Liver (tissue), 9 donors: ENCODE results near the gene PLP1. TPM values are rescaled to one million over a fixed set of nuclear protein-coding genes. Genes with fewer than 3 reads are reported as not detected.
"Not testable (repeated sequence)": the region's sequence is repeated elsewhere in the genome, so short reads cannot be mapped to it uniquely, and the experiment has no call there.

Experiments
- DNase-seq: peaks from one replicate; pipeline ENCODE4 v3.0.0-alpha.2; 2017; ENCODE audit warnings: low spot score
- H3K27ac ChIP-seq, 2 donors: one replicate each; pipeline ENCODE4 v1.7.0; 2013; ENCODE audit warnings: inconsistent platforms in 2 of 2, low read length in 2 of 2, control low read depth in 1 of 2, low read depth in 1 of 2, mild to moderate bottlenecking in 1 of 2
- H3K27me3 ChIP-seq, 4 donors: one replicate each; pipeline versions ENCODE4 v1.6.1 to v1.7.0; 2013; ENCODE audit warnings: low read length in 3 of 4, inconsistent platforms in 1 of 4, mild to moderate bottlenecking in 1 of 4, moderate library complexity in 1 of 4; ENCODE audit not compliant: control insufficient read depth in 4 of 4, insufficient read depth in 4 of 4
- H3K36me3 ChIP-seq, 4 donors: one replicate each; pipeline versions ENCODE4 v1.6.1 to v1.7.0; 2013; ENCODE audit warnings: low read length in 3 of 4, mild to moderate bottlenecking in 3 of 4, low read depth in 1 of 4, moderate library complexity in 1 of 4; ENCODE audit not compliant: control insufficient read depth in 4 of 4, insufficient read depth in 3 of 4
- H3K4me1 ChIP-seq, 4 donors: one replicate each; pipeline versions ENCODE4 v1.6.1 to v1.7.0; 2013; ENCODE audit warnings: low read length in 3 of 4, mild to moderate bottlenecking in 3 of 4, moderate library complexity in 1 of 4; ENCODE audit not compliant: control insufficient read depth in 4 of 4, insufficient read depth in 4 of 4
- H3K4me3 ChIP-seq, 3 donors: one replicate each; pipeline versions ENCODE4 v1.6.1 to v1.7.0; 2013; ENCODE audit warnings: low read length in 3 of 3, control low read depth in 1 of 3, low read depth in 1 of 3, mild to moderate bottlenecking in 1 of 3
- H3K9ac ChIP-seq, 2 donors: one replicate each; pipeline ENCODE4 v1.7.0; 2013; ENCODE audit warnings: low read length in 2 of 2, mild to moderate bottlenecking in 2 of 2, moderate library complexity in 2 of 2, control low read depth in 1 of 2, low read depth in 1 of 2
- H3K9me3 ChIP-seq, 4 donors: one replicate each; pipeline versions ENCODE4 v1.6.1 to v1.7.0; 2013; ENCODE audit warnings: low read length in 3 of 4; ENCODE audit not compliant: control insufficient read depth in 4 of 4
- GABPA ChIP-seq, 2 donors: IDR thresholded peaks in 1 of 2; conservative IDR thresholded peaks in 1 of 2; 2 replicates each; pipeline ENCODE4 v1.6.1; 2016; ENCODE audit warnings: antibody characterized with exemption in 2 of 2, mild to moderate bottlenecking in 1 of 2, moderate library complexity in 1 of 2
- HNF4G ChIP-seq: IDR thresholded peaks from 2 replicates; pipeline ENCODE4 v1.6.1; 2016; ENCODE audit warnings: antibody characterized with exemption
- NR2F2 ChIP-seq: IDR thresholded peaks from 2 replicates; pipeline ENCODE4 v1.6.1; 2016; ENCODE audit warnings: antibody characterized with exemption
- RAD21 ChIP-seq, 2 donors: IDR thresholded peaks; 2 replicates each; pipeline ENCODE4 v1.6.1; 2016; ENCODE audit warnings: antibody characterized with exemption in 2 of 2, mild to moderate bottlenecking in 2 of 2
- RXRA ChIP-seq, 2 donors: IDR thresholded peaks; 2 replicates each; pipeline ENCODE4 v1.6.1; 2017 to 2018; ENCODE audit warnings: antibody characterized with exemption in 2 of 2, mild to moderate bottlenecking in 1 of 2
- SP1 ChIP-seq: IDR thresholded peaks from 2 replicates; pipeline ENCODE4 v1.6.1; 2018; ENCODE audit warnings: antibody characterized with exemption, mild to moderate bottlenecking
- TAF1 ChIP-seq: conservative IDR thresholded peaks from 2 replicates; pipeline ENCODE4 v1.6.1; 2016; ENCODE audit warnings: antibody characterized with exemption, mild to moderate bottlenecking
- WGBS: extraction: QIAGEN DNeasy Blood & Tissue Kit; methylation state at CpG from one replicate; pipeline ENCODE4 v1.1.7; 2013; 5-methylcytosine and 5-hydroxymethylcytosine counted together
- polyA plus RNA-seq, 2 donors: library from polyadenylated mRNA; stranded (reverse) in 1 of 2; unstranded in 1 of 2; fragments of 200-250 nt in 1 of 2; fragments of >200 nt in 1 of 2; fragmentation: Nextera tagmentation in 1 of 2; extraction: Ambion mirVana in 1 of 2; gene quantifications; one replicate each; pipeline versions ENCODE4 v1.2.1 to v1.2.3, GENCODE V29; 2013 to 2015
- total RNA-seq, 2 donors: library from RNA; depleted of rRNA; stranded (reverse); fragments of >200 nt; gene quantifications; one replicate each; pipeline ENCODE4 v1.2.3, GENCODE V29; 2014
- TF ChIP-seq, protein P1 (sequence below): fragments of 150-350 bp; IDR thresholded peaks from 2 replicates; pipeline ENCODE4 v1.5.1; 2017; ENCODE audit warnings: improper control_type of control experiment, low read depth, low read length; ENCODE audit not compliant: missing input control
- TF ChIP-seq, protein P2 (sequence below): IDR thresholded peaks from 2 replicates; pipeline ENCODE4 v1.6.1; 2016; ENCODE audit warnings: antibody characterized with exemption, mild to moderate bottlenecking
- TF ChIP-seq, protein P3 (sequence below): IDR thresholded peaks from 2 replicates; pipeline ENCODE4 v1.6.1; 2016; ENCODE audit warnings: antibody characterized with exemption
- TF ChIP-seq, protein P4 (sequence below): IDR thresholded peaks from 2 replicates; pipeline ENCODE4 v1.6.1; 2016; ENCODE audit warnings: antibody characterized with exemption
- donor health status: healthy.
- donor health status: healthy.
- donor health status: healthy.
- donor health status: healthy.
- donor health status: healthy.

The PLP1 gene
- total and polyA plus RNA-seq, 4 donors: 0.09 to 0.81 (median 0.45) TPM

DNA sequence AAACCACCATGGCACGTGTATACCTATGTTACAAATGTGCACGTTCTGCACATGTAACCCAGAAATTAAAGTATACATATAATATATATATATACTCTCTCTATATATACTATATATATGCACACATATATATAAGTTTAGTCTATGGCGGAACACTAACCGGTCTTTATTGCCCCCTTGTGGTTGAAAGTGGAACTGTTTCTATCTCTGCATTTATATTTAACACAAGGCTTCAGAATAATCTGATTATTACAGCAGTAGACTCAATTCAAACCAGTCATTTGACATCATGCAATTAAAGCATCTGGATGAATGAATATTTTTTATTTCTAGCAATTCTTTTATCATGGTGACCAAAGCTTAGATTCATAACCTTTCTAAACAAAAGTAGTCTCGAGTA, 40.9 kb downstream of the PLP1 start:
- Histone ChIP-seq H3K4me3 (no peak overlapping the region), H3K4me1 (no peaks in the 10 kb centered on the region), H3K9me3 (no peaks in the 10 kb centered on the region), H3K27ac (no peak overlapping the region), H3K9ac (no peak overlapping the region), H3K36me3 (no peaks in the 10 kb centered on the region), H3K27me3 (no peaks in the 10 kb centered on the region)
- no peak for DNase-seq
- 18% methylated on average over 5 of the region's 5 CpGs for WGBS
- TF ChIP-seq RAD21 (IDR thresholded peaks at IDR 0.05): peak; percentile 67 to 73
- TF ChIP-seq, protein P1, sequence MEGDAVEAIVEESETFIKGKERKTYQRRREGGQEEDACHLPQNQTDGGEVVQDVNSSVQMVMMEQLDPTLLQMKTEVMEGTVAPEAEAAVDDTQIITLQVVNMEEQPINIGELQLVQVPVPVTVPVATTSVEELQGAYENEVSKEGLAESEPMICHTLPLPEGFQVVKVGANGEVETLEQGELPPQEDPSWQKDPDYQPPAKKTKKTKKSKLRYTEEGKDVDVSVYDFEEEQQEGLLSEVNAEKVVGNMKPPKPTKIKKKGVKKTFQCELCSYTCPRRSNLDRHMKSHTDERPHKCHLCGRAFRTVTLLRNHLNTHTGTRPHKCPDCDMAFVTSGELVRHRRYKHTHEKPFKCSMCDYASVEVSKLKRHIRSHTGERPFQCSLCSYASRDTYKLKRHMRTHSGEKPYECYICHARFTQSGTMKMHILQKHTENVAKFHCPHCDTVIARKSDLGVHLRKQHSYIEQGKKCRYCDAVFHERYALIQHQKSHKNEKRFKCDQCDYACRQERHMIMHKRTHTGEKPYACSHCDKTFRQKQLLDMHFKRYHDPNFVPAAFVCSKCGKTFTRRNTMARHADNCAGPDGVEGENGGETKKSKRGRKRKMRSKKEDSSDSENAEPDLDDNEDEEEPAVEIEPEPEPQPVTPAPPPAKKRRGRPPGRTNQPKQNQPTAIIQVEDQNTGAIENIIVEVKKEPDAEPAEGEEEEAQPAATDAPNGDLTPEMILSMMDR: peak; percentile 80
- no peak for TF ChIP-seq SP1

DNA sequence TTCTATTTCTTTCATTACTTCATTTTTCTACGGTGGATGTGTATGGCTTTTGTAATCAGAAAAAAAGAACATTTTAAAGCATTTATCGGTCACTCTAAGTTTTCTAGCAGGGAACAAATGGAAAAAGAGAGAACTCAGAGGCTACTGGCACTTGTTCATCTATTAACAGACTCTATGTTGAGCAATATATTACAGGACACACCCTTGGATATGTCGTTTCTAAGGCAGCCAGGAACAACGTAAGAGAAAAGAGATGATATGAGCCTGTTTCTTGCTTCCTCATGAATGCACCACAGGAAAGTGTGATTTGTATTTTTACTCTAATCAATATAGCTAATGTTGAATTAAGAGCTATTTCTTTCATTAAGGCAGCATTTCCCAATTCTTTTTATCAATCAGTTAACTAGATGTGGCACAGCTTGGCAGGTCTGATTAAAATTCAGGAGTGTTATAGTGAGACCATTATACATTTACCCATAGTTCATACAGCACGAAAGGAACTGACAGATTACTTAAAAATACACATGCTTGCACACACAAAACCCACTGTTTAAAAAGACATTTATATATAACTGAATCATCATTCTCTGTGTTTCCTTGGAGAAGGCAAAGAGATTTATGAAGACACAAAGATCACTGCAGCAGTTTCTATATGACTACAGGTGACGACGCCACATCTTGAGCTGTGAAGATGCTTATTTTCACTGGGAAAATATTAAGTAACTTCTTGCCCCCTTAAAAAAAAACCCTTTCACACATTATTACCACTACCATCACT, 42.4 kb downstream of the PLP1 start:
- TF ChIP-seq SP1 (no peak), RAD21 (IDR thresholded peaks at IDR 0.05) (no peak), RXRA (IDR thresholded peaks at IDR 0.05) (no peak), HNF4G (no peak), GABPA (IDR thresholded peaks at IDR 0.05 in 1 of 2, conservative IDR thresholded peaks at IDR 0.05 in 1 of 2) (no peak), TAF1 (no peak), NR2F2 (no peak)
- TF ChIP-seq, protein P2, sequence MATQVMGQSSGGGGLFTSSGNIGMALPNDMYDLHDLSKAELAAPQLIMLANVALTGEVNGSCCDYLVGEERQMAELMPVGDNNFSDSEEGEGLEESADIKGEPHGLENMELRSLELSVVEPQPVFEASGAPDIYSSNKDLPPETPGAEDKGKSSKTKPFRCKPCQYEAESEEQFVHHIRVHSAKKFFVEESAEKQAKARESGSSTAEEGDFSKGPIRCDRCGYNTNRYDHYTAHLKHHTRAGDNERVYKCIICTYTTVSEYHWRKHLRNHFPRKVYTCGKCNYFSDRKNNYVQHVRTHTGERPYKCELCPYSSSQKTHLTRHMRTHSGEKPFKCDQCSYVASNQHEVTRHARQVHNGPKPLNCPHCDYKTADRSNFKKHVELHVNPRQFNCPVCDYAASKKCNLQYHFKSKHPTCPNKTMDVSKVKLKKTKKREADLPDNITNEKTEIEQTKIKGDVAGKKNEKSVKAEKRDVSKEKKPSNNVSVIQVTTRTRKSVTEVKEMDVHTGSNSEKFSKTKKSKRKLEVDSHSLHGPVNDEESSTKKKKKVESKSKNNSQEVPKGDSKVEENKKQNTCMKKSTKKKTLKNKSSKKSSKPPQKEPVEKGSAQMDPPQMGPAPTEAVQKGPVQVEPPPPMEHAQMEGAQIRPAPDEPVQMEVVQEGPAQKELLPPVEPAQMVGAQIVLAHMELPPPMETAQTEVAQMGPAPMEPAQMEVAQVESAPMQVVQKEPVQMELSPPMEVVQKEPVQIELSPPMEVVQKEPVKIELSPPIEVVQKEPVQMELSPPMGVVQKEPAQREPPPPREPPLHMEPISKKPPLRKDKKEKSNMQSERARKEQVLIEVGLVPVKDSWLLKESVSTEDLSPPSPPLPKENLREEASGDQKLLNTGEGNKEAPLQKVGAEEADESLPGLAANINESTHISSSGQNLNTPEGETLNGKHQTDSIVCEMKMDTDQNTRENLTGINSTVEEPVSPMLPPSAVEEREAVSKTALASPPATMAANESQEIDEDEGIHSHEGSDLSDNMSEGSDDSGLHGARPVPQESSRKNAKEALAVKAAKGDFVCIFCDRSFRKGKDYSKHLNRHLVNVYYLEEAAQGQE: no peak
- TF ChIP-seq, protein P1: no peak
- TF ChIP-seq, protein P3, sequence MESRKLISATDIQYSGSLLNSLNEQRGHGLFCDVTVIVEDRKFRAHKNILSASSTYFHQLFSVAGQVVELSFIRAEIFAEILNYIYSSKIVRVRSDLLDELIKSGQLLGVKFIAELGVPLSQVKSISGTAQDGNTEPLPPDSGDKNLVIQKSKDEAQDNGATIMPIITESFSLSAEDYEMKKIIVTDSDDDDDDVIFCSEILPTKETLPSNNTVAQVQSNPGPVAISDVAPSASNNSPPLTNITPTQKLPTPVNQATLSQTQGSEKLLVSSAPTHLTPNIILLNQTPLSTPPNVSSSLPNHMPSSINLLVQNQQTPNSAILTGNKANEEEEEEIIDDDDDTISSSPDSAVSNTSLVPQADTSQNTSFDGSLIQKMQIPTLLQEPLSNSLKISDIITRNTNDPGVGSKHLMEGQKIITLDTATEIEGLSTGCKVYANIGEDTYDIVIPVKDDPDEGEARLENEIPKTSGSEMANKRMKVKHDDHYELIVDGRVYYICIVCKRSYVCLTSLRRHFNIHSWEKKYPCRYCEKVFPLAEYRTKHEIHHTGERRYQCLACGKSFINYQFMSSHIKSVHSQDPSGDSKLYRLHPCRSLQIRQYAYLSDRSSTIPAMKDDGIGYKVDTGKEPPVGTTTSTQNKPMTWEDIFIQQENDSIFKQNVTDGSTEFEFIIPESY: no peak
- TF ChIP-seq, protein P4, sequence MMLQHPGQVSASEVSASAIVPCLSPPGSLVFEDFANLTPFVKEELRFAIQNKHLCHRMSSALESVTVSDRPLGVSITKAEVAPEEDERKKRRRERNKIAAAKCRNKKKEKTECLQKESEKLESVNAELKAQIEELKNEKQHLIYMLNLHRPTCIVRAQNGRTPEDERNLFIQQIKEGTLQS: no peak
- Histone ChIP-seq H3K9me3 (no peaks in the 10 kb centered on the region), H3K27ac (no peak overlapping the region), H3K36me3 (no peaks in the 10 kb centered on the region), H3K4me1 (no peaks in the 10 kb centered on the region), H3K9ac (no peak overlapping the region), H3K4me3 (no peak overlapping the region), H3K27me3 (no peaks in the 10 kb centered on the region)
- DNase-seq: no peak
- WGBS: 45% methylated on average over 7 of the region's 7 CpGs

DNA sequence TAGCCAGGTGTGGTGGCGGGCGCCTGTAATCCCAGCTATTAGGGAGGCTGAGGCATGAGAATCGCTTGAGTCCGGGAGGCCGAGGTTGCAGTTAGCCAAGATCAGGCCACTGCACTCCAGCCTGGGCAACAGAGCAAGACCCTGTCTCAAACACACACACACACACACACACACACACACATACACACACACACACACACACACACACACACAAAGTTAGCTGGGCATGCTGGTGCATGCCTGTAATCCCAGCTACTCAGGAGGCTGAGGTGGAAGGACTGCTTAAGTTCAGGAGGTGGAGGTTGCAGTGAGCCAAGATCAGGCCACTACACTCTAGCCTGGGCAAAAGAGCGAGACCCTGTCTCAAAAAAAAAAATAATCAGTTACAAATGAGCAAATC, 44.2 kb downstream of the PLP1 start:
- not testable (repeated sequence) for H3K27ac ChIP-seq, DNase-seq, H3K9ac ChIP-seq, H3K4me1 ChIP-seq, H3K9me3 ChIP-seq, H3K27me3 ChIP-seq, H3K4me3 ChIP-seq, H3K36me3 ChIP-seq
- WGBS: 97% methylated on average over 6 of the region's 6 CpGs
